RWPE1 (cell line): ENCODE results near the gene SLC34A3.

Source experiments
- CTCF ChIA-PET: fragments of 350-600 bp; sonication (Branson Sonifier 250); formaldehyde crosslinking; extraction: SDS; loops from one replicate; lab custom pipeline; 2021; lab: Yijun Ruan, JAX
- POLR2A ChIA-PET: fragments of 400-600 bp; formaldehyde crosslinking; extraction: SDS; loops from one replicate; lab custom pipeline; 2020; ENCODE audit warnings: antibody characterized with exemption; ENCODE audit not compliant: low non-redundant PET; lab: Yijun Ruan, JAX
- DNase-seq: peaks from one replicate; pipeline ENCODE4 v3.0.0; 2012; ENCODE audit warnings: low spot score
- H3K27ac ChIP-seq: fragments of 450-650 bp; 2 replicates; pipeline ENCODE4 v1.5.1; 2017
- TF ChIP-seq, protein P1 (sequence below): fragments of 450-650 bp; conservative IDR thresholded peaks from 2 replicates; pipeline ENCODE4 v1.5.1; 2017; ENCODE audit warnings: low read depth, mild to moderate bottlenecking

The SLC34A3 gene

DNA sequence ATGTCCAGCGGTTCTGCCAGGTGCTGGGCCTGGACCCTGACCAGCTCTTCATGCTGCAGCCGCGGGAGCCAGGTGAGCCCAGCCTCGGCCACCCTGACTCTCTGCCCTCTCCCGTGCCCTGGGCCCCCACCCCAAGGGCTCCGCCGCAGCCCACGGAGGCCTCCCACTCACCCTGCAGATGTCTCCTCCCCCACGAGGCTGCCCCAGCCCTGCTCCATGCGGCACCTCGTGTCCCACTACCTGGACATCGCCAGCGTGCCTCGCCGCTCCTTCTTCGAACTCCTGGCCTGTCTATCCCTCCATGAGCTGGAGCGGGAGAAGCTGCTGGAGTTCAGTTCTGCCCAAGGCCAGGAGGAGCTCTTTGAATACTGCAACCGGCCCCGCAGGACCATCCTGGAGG, 16.1 kb upstream of the SLC34A3 start:
- ChIA-PET POLR2A (no interaction called here), CTCF (interaction anchor here (0.6 to 1.9 kb wide), 6 partner anchors 9 to 95 kb away, joined by 3 to 4 read pairs (median 4); no protein-coding TSS in a partner anchor)
- H3K27ac ChIP-seq: peak overlapping the region; percentile 82
- TF ChIP-seq, protein P1, sequence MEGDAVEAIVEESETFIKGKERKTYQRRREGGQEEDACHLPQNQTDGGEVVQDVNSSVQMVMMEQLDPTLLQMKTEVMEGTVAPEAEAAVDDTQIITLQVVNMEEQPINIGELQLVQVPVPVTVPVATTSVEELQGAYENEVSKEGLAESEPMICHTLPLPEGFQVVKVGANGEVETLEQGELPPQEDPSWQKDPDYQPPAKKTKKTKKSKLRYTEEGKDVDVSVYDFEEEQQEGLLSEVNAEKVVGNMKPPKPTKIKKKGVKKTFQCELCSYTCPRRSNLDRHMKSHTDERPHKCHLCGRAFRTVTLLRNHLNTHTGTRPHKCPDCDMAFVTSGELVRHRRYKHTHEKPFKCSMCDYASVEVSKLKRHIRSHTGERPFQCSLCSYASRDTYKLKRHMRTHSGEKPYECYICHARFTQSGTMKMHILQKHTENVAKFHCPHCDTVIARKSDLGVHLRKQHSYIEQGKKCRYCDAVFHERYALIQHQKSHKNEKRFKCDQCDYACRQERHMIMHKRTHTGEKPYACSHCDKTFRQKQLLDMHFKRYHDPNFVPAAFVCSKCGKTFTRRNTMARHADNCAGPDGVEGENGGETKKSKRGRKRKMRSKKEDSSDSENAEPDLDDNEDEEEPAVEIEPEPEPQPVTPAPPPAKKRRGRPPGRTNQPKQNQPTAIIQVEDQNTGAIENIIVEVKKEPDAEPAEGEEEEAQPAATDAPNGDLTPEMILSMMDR: no peak
- DNase-seq: no peak

DNA sequence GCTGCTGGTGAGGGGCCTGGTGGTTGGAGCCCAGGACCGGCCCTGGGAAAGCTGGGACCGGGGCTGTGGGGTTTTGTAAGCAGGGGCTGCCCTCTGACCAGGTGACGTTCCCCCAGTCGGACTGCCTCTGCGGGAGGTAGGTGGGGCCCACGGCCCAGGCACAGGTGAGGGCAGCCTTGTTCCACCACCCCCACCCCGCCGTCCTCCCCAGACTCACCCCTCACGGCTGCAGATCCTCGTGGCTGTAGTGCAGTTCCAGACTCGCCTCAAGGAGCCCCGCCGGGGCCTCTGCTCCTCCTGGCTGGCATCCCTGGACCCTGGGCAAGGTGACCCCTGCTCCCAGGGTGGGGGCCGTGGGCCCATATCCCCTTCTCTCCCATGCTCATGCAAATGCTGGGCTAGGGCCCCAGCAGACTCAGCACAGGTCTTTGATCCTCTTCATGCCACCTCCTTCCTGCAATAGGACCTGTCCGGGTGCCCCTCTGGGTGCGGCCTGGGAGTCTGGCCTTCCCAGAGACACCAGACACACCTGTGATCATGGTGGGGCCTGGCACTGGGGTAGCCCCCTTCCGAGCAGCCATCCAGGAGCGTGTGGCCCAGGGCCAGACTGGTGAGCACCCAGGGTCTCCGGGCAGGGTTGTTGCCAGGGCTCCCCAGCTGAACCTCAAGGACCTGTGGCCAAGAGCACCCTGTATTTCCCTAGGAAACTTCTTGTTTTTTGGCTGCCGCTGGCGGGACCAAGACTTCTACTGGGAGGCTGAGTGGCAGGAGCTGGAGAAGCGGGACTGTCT, 15.3 kb upstream of the SLC34A3 start:
- CTCF ChIA-PET: interaction anchor here (0.6 to 3.0 kb wide), 8 partner anchors 12 to 219 kb away, joined by 3 to 13 read pairs (median 3); partner anchors contain the start of gene RNF224
- TF ChIP-seq, protein P1: no peak
- DNase-seq: no peak
- POLR2A ChIA-PET: interaction anchor here (0.6 to 1.3 kb wide), 2 partner anchors 21 to 27 kb away, joined by 3 to 4 read pairs; partner anchors contain the start of genes ANAPC2 and SSNA1
- peak overlapping the region; percentile 82 for H3K27ac ChIP-seq

DNA sequence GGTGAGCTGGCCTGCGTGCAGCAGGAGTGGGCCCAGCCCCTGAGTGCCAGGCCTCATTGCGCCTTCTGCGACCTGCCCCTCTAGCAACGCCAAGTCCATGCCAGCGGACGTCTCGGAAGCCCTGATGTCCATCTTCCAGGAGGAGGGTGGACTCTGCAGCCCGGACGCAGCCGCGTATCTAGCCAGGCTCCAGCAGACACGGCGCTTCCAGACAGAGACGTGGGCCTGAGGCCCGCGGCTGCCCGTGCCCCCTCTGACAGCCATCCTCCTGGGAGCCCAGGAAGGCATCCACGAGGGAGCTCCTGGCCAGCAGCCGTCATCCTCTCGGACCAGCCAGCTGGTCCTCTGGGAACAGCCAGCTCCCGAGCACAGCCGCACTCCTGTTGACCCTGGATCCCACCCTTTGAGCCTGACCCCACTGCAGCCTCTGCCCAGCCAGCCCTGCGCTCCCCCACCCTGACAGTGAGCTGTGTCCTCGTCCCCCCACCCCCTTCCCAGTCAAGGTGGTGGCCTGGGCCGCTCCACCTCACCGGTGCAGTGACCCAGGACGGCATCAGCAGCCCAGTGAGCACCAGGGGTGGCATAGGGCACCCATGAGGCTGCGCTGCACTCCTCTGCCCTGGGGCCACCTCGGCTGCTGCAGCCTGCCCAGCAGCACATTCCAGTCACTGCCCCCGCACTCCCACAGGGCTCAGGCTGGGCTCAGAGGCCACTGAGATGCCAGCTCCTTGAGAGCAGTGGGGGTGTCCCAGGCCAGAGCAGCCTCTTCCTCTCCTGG, 14.3 kb upstream of the SLC34A3 start:
- ChIA-PET POLR2A (interaction anchor here (0.6 to 1.3 kb wide), 3 partner anchors 10 to 40 kb away, joined by 3 to 4 read pairs (median 3); partner anchors contain the start of genes ANAPC2 and SSNA1), CTCF (interaction anchor here (0.6 to 3.0 kb wide), 5 partner anchors 11 to 101 kb away, joined by 3 to 13 read pairs (median 4); partner anchors contain the start of gene RNF224)
- TF ChIP-seq, protein P1: no peak
- DNase-seq: no peak
- H3K27ac ChIP-seq: peak overlapping the region; percentile 82

DNA sequence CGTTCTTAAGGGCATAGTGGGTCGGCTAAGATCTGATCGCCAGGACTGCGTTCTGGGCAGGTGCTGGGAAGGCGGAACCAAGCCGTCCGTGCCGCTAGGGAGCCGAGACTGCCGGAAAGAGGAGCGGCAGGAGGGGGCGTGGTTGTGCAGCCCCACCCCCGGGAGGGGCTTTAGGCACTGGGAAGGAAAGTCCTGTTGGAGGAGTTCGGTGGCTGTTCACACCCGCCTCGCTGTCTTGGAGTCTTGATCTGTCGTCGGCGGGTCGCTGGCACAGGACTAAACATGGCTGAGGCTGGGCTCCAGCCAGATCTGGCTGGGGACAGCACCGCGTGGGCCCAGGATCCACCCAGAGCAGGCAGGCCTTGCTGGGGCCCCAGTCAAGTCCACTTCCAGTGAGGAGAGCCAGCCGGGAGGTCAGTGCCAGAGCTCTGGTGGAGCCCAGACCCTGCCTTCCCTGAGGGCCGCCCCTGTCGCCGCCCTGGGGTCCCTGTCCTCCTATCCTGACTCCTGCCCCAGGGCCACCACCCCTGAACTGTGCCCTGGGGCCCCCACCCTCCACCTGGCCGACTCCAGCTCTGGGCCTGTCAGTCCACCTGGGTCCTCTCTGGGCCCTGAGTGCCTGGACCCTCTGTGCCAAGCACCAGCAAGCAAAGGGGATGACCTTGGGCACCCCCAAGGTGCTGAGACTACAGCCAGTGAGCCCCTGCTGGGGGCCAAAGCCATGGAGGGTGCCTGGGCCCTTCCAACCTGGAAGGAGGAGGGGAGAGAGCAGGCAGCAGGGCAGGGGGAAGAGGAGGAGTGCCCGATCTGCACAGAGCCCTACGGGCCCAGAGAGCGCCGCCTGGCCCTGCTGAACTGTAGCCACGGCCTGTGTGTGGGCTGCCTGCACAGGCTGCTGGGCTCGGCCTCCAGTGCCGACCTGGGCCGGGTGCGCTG, 13.2 kb upstream of the SLC34A3 start:
- CTCF ChIA-PET: interaction anchor here (0.6 to 3.0 kb wide), 6 partner anchors 9 to 103 kb away, joined by 3 to 13 read pairs (median 5); partner anchors contain the start of gene RNF224
- TF ChIP-seq, protein P1: no peak
- peak overlapping the region; percentile 82 for H3K27ac ChIP-seq
- POLR2A ChIA-PET: interaction anchor here (1.0 kb wide), 1 partner anchor 23 kb away, joined by 3 read pairs; no protein-coding TSS in a partner anchor
- peak; percentile 96 for DNase-seq

DNA sequence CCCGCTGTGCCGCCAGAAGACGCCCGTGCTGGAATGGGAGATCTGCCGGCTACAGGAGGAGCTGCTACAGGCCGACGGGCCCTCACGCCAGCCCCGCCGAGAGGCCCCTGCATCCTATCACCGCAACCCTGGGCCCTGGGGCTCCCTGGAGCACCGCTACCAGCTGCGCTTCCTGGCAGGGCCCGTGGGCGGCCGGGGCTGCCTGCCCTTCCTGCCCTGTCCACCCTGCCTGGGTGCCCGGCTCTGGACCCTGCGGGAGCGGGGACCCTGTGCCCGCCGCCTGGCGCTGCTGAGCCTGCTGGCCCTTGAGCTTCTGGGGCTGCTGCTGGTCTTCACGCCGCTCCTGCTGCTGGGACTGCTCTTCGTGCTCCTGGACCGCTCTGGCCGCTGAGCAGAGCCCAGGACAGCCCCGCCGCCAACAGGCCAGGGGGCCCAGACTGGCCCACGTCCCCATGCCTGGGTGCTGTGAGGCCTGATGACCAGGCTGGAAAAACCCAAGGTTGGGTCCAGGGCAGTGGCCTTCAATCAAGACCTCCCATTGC, 12.4 kb upstream of the SLC34A3 start:
- H3K27ac ChIP-seq: peak overlapping the region; percentile 82
- CTCF ChIA-PET: interaction anchor here (0.7 to 3.0 kb wide), 3 partner anchors 9 to 42 kb away, joined by 4 to 13 read pairs (median 6); partner anchors contain the start of gene RNF224
- POLR2A ChIA-PET: no interaction called here

More for the DNA sequence above, 12.4 kb upstream of the SLC34A3 start:
- TF ChIP-seq, protein P1: no peak
- no peak for DNase-seq
